IMR-90 (cell line): ENCODE measurements around the gene VASH1. TPM values are rescaled to one million over a fixed set of nuclear protein-coding genes. Genes with fewer than 3 reads are reported as not detected.

Source experiments
- FOS ChIP-seq: fragments of 150-350 bp; IDR thresholded peaks from 2 replicates; pipeline ENCODE4 v1.6.1; 2016; ENCODE audit warnings: low read depth, low read length
- MAZ ChIP-seq: IDR thresholded peaks from 2 replicates; pipeline ENCODE4 v1.6.1; 2012; ENCODE audit warnings: low read depth, mild to moderate bottlenecking, low read length, improper control_type of control experiment, moderate library complexity, borderline replicate concordance
- MXI1 ChIP-seq: IDR thresholded peaks from 2 replicates; pipeline ENCODE4 v1.6.1; 2012; ENCODE audit warnings: low read depth, mild to moderate bottlenecking, low read length, moderate library complexity, borderline replicate concordance
- POLR2A ChIP-seq: IDR thresholded peaks from 2 replicates; pipeline ENCODE4 v1.6.1; 2012; ENCODE audit warnings: mild to moderate bottlenecking, low read depth, low read length
- RFX5 ChIP-seq: IDR thresholded peaks from 2 replicates; pipeline ENCODE4 v1.8.0; 2012; ENCODE audit warnings: low read depth, mild to moderate bottlenecking, low read length, moderate library complexity
- polyA plus RNA-seq, 3 experiments: library from polyadenylated mRNA; depleted of rRNA; stranded (reverse); fragments of >200 nt; gene quantifications; 2 replicates each; pipeline ENCODE4 v1.2.3, GENCODE V29; 2012; ENCODE audit warnings: low replicate concordance in 1 of 3
- total RNA-seq: library from RNA; depleted of rRNA; stranded (reverse); fragments of >200 nt; gene quantifications from 2 replicates; pipeline ENCODE4 v1.2.3, GENCODE V29; 2012
- TF ChIP-seq, protein P1 (sequence below): fragments of 150-350 bp; IDR thresholded peaks from 2 replicates; pipeline ENCODE4 v1.6.1; 2016; ENCODE audit warnings: low read depth, mild to moderate bottlenecking, low read length, moderate library complexity, borderline replicate concordance

VASH1 gene
- total and polyA plus RNA-seq, 2 of the 4 experiments (the other 2 are of a cell fraction) = 2.0 to 9.5 TPM

GRCh38 chr14:76718306-76719040 lies 42.8 kb upstream of the VASH1 start (continued):
- TF ChIP-seq, protein P1, sequence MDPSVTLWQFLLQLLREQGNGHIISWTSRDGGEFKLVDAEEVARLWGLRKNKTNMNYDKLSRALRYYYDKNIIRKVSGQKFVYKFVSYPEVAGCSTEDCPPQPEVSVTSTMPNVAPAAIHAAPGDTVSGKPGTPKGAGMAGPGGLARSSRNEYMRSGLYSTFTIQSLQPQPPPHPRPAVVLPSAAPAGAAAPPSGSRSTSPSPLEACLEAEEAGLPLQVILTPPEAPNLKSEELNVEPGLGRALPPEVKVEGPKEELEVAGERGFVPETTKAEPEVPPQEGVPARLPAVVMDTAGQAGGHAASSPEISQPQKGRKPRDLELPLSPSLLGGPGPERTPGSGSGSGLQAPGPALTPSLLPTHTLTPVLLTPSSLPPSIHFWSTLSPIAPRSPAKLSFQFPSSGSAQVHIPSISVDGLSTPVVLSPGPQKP = no peak
- TF ChIP-seq RFX5 = no peak
- TF ChIP-seq MAZ = no peak
- no peak for TF ChIP-seq MXI1
- TF ChIP-seq FOS = no peak
- no peak for TF ChIP-seq POLR2A
